Muscle layer of duodenum (tissue), 2 donors: ENCODE measurements around the gene ZFP92.
"Not testable (repeated sequence)": the region's sequence is repeated elsewhere in the genome, so short reads cannot be mapped to it uniquely, and the experiment has no call there.

ENCODE experiments used
- H3K27ac ChIP-seq: one replicate; pipeline ENCODE4 v1.7.0; 2013; ENCODE audit warnings: mild to moderate bottlenecking, low read length
- H3K27me3 ChIP-seq: one replicate; pipeline ENCODE4 v1.7.0; 2013; ENCODE audit warnings: low read depth, mild to moderate bottlenecking, control low read depth, low read length
- H3K36me3 ChIP-seq, 2 donors: one replicate each; pipeline ENCODE4 v1.7.0; 2013; ENCODE audit warnings: low read length in 2 of 2, control low read depth in 1 of 2, mild to moderate bottlenecking in 1 of 2; ENCODE audit not compliant: insufficient read depth in 2 of 2, control insufficient read depth in 1 of 2
- H3K4me1 ChIP-seq, 2 donors: one replicate each; pipeline ENCODE4 v1.7.0; 2013; ENCODE audit warnings: low read length in 2 of 2, mild to moderate bottlenecking in 2 of 2, control low read depth in 1 of 2, moderate library complexity in 1 of 2; ENCODE audit not compliant: insufficient read depth in 2 of 2, control insufficient read depth in 1 of 2
- H3K4me3 ChIP-seq, 2 donors: one replicate each; pipeline ENCODE4 v1.7.0; 2013; ENCODE audit warnings: low read length in 2 of 2, low read depth in 1 of 2, mild to moderate bottlenecking in 1 of 2
- H3K9me3 ChIP-seq, 2 donors: one replicate each; pipeline ENCODE4 v1.7.0; 2013; ENCODE audit warnings: low read length in 2 of 2, control low read depth in 1 of 2, mild to moderate bottlenecking in 1 of 2; ENCODE audit not compliant: control insufficient read depth in 1 of 2
- donor health status: healthy.

ZFP92 gene

DNA sequence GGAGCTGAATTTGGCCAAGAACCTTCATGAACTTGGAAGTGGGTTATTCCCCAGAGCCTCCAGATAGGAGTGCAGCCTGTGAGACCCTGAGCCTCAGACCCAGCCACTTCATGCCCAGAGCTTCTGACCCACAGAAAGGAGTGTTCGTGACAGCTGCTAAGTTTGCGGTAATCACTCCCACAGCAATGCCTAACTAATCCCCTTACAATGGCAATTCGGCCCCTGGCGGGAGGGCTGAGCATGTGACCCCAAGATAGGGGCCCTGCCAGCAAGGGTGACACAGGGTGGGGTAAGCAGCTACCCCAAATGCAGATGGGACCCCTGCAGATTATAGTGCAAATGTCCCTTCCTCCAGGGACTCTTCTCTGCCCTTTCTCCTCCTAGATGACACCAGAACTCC, 32.7 kb upstream of the ZFP92 start:
- Histone ChIP-seq H3K27me3 (no peaks in the 10 kb centered on the region), H3K4me1 (no peaks in the 10 kb centered on the region), H3K27ac (no peak overlapping the region), H3K36me3 (no peaks in the 10 kb centered on the region), H3K4me3 (no peak overlapping the region), H3K9me3 (no peaks in the 10 kb centered on the region)

DNA sequence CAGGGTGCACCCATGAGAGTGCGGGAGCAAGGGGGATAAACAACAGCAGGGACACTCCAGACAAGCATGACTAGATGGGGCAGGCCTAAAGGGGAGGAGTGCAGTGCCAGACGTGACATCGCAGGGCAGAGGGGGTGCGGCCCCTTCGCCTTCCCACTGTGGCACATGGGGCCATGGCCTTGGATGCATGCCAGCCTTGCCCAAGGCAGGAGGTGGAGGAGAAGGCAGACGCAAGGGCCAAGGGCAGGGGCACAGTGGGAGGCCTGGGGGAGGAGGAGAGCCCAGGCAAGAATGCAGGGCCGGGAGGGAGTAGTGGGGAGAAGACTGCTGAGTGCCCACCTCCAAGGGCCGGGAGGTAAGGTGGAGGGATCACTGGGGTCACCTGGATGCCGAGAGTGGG, 31.8 kb upstream of the ZFP92 start:
- Histone ChIP-seq H3K27ac (no peak overlapping the region), H3K36me3 (no peaks in the 10 kb centered on the region), H3K4me1 (no peaks in the 10 kb centered on the region), H3K9me3 (no peaks in the 10 kb centered on the region), H3K4me3 (no peak overlapping the region), H3K27me3 (no peaks in the 10 kb centered on the region)

DNA sequence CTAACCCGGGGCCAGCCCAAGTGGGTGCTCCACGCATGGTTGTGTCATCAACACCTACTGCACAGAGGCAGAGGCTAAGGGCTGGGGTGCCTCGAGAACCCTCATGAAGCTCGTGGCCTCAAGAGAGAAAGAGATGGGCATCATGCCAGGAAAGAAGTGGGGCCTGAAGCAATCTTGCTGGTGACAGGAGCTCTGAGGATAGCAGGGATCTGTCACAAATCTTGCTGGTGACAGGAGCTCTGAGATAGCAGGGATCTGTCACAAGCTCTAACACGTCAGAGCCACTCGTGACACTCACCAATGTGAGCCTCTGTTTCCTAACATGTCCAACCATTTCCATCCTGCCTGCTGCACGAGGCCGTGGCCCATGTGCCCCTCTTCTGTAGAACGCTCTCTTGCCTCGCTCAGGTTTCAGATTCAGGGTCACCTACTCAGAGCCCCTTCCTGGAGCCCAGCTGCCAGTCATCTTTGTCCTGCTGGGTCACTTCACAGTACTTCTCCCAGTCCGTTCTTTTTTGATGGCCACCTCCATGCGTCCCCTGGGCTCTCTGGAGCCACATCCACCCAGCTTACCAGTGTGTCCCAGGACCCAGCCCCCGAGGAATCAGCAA, 31.2 kb upstream of the ZFP92 start:
- no peaks in the 10 kb centered on the region for H3K36me3 ChIP-seq
- H3K4me1 ChIP-seq: no peaks in the 10 kb centered on the region
- H3K4me3 ChIP-seq: no peak overlapping the region
- no peaks in the 10 kb centered on the region for H3K27me3 ChIP-seq
- H3K27ac ChIP-seq: no peak overlapping the region
- H3K9me3 ChIP-seq: no peaks in the 10 kb centered on the region

DNA sequence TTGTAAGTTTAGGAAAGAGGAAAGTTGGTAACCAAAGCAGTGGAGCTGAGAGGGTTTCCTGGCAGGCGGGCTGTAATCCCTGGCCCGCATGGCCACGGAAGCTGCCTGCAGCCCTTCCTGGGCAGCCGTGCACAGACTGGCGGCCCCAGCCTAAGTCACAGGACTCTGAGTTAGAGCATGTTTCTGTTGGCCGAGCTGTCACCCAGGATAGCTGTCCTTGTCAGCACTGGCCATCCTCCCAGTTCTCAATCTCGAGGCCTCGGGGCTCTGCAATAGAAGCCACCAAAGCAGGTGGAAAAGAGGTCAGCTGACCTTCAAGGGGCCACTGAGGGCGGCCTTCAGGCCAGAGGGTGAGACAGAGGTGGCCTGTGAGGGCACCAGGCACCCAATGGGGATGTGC, 30.6 kb upstream of the ZFP92 start:
- Histone ChIP-seq H3K36me3 (no peaks in the 10 kb centered on the region), H3K4me1 (no peaks in the 10 kb centered on the region), H3K4me3 (no peak overlapping the region), H3K27ac (no peak overlapping the region), H3K27me3 (no peaks in the 10 kb centered on the region), H3K9me3 (no peaks in the 10 kb centered on the region)

DNA sequence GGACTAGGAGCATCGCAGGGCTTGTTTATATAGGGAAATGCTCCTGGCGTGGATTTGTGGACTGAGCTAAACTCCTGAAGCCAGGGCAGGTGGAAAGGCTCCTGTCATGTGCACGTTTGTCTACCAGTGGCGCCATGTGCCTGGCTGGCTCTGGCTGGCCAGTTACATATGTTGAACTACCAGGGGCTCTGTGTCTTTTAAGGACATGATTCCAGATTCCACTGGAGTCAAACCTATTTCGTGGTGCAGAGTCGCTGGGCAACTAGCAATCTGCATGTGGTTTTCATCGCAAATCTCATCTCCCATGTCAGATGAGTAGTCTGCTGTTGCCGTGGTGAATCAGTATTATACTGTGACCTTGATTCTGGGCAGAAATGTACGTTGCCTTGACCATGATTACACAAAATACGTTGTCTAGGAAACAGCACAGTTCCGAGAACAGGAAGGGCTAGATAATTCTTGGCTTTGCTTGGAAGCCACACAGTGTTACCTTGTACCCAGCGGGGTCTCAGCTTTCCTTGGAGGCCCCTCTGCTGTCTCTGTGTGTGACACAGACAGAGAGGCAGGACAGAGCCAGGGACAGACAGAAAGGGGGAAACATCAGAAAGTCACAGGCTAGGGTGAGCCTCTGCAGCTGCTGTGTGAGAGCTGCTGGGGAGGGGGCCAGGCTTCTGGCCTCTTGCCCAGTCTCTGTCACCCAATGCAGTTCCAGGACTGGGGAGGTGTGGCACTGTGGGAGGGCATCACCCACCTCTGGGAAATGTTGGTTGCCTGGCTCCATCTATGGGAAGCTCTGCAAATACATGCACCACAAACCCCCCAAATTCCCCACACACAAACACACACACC, 29.4 kb upstream of the ZFP92 start:
- Histone ChIP-seq H3K27me3 (no peaks in the 10 kb centered on the region), H3K36me3 (no peaks in the 10 kb centered on the region), H3K4me3 (no peak overlapping the region), H3K4me1 (no peaks in the 10 kb centered on the region), H3K9me3 (no peaks in the 10 kb centered on the region), H3K27ac (peak overlapping the region; percentile 39)

DNA sequence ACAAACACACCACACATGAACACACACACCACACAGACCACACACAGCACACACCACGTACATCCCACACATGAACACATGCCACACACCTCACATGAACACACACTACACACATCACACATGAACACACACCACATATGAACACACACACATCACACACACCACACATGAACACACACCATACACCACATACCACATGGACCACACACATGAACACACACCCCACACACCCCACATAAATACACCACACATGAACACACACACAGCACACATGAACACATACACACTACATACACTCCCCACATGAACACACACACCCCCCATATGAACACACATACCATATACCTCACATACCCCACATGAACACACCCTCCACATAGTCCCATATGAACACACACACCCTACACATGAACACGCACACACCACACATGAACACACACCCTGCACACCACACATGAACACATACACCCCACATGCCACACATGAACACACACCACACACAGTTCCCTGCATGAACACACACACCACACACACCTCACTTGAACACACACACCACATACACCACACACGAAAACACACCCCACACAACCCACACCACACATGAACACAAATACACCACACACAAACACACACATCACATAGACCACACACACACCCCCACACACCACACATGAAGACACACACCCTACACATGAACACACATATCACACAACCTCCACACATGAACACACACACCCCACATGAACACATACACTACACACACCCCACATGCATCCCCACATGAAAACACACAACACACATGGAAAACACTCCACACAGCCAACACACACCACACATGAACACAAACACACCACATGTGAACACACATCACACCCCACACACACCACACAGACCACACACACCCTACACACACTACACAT, 28.4 kb upstream of the ZFP92 start:
- Histone ChIP-seq H3K4me3 (no peak overlapping the region), H3K36me3 (no peaks in the 10 kb centered on the region), H3K27ac (peak overlapping the region; percentile 39)

DNA sequence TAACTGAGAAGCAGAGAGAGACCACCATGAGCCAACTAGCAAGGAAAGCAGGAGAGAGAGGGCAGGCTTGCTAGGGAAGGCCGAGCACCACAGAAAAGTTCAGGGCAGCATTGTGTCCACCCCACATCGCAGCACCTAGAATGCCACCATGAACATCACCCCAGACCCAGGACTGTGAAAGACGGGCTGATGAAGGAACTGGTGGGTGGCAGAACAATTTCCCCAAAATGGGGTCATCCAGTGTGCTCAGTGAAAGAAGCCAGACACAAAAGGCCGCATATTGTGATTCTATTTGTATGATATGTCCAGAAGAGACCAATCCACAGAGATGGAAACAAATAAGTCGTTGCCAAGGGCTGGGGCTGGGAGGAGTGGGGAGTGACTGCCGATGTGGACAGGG, 26.9 kb upstream of the ZFP92 start:
- no peaks in the 10 kb centered on the region for H3K4me1 ChIP-seq
- no peak overlapping the region for H3K27ac ChIP-seq
- H3K9me3 ChIP-seq: no peaks in the 10 kb centered on the region
- no peaks in the 10 kb centered on the region for H3K27me3 ChIP-seq
- no peaks in the 10 kb centered on the region for H3K36me3 ChIP-seq
- no peak overlapping the region for H3K4me3 ChIP-seq

More for the DNA sequence above, 28.4 kb upstream of the ZFP92 start:
- no peaks in the 10 kb centered on the region for H3K9me3 ChIP-seq
- H3K27me3 ChIP-seq: no peaks in the 10 kb centered on the region
- no peaks in the 10 kb centered on the region for H3K4me1 ChIP-seq

DNA sequence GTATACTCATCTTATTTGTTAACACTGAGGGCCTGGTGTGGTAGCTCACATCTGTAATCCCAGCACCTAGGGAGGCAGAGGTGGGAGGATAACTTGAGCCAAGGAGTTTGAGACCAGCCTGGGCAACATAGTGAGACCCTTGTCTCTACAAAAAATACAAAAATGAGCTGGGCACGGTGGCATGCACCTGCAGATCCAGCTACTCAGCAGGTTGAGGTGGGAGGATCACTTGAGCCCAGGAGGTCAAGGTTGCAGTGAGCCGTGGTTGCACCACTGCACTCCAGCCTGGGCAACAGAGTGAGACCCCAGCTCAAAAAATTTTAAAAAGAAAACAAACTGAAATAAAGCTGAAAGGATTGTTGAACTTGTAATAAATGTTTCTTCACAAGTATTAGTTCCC, 26.3 kb upstream of the ZFP92 start:
- not testable (repeated sequence) for H3K27me3 ChIP-seq, H3K9me3 ChIP-seq, H3K27ac ChIP-seq, H3K4me3 ChIP-seq, H3K4me1 ChIP-seq, H3K36me3 ChIP-seq

DNA sequence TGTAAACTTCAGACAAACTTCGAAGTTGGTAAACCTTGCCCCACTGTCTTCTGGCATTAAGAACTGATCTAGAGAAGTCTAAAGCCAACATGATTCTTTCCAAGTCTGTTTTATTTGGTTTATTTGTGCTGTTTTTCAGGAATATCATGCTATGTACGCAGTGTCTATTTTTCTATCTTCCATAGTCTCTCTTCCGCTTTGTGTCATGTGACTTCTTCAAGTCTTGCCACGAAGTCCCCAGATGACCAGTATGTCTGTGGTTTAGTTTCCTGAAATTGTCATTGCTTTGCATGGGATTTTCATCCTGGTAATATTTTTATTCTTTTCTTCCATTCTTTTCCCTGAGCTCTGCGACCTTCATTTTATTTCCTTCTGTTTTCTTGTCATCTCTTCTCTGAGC, 25.2 kb upstream of the ZFP92 start:
- no peak overlapping the region for H3K27ac ChIP-seq
- H3K4me3 ChIP-seq: no peak overlapping the region
- no peaks in the 10 kb centered on the region for H3K27me3 ChIP-seq
- no peaks in the 10 kb centered on the region for H3K36me3 ChIP-seq
- no peaks in the 10 kb centered on the region for H3K9me3 ChIP-seq
- no peaks in the 10 kb centered on the region for H3K4me1 ChIP-seq

DNA sequence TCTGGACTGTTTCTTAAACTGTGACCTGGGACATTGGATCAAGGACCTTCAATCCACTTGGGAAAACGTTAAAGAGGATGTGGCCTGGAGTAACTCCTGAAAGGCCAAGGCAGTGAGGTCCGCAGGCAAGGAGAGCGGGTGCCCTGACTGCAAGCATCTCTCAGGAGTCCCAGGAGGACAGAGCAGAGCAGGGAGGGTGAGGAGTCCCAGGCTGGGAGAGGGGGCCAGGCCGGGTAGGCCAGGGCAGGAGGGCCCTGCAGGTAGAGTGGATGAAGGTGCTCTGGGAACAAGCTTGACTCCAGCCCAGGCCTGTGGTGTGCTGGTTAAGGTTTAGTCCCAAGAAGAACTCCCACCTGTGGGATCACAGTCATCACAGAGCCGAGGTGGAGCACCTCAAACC, 23.9 kb upstream of the ZFP92 start:
- H3K4me1 ChIP-seq: no peaks in the 10 kb centered on the region
- no peaks in the 10 kb centered on the region for H3K36me3 ChIP-seq
- no peak overlapping the region for H3K27ac ChIP-seq
- H3K27me3 ChIP-seq: no peaks in the 10 kb centered on the region
- H3K4me3 ChIP-seq: no peak overlapping the region
- no peaks in the 10 kb centered on the region for H3K9me3 ChIP-seq

DNA sequence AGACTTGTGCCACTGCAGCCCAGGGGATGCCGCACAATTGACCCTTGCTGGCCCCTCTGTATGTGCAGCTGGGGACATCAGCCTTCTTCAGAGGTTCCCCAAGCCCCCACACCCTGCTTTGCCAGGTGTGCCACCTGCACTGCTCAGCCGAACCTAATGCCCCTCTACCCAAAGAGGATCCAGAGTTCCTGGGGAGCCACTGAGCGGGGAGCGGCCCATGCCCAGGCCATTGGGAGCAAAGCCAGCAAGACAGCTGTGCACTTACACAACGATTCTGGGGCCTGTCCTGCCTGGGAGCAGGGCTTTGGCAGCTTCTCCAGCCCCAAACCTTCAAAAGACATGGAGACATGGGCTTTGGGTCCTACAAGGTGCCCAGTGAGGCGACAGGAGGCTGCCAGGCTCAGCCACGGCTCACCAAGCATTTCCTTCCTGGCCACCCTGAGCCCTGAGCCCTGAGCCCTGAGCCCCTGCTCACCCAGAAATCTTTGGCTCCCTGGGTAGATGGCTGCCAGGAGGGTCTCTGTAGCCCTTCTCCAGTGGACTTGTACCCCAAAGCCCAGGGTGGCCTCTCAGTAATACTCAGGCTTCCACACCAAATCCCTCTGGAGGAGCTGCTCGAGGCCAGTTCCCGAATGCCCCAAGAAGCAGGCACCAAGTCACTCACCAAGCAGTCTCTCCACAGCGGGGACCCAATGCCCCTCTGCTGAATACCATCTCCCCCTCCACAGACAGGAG, 23.1 kb upstream of the ZFP92 start:
- Histone ChIP-seq H3K27me3 (no peaks in the 10 kb centered on the region), H3K27ac (no peak overlapping the region), H3K4me1 (no peaks in the 10 kb centered on the region), H3K4me3 (no peak overlapping the region), H3K9me3 (no peaks in the 10 kb centered on the region), H3K36me3 (no peaks in the 10 kb centered on the region)
